B cell (primary cell): Measurements from ENCODE around the gene CAPZA1. TPM values are rescaled to one million over a fixed set of nuclear protein-coding genes. Genes with fewer than 3 reads are reported as not detected.

Source experiments
- ATAC-seq: fragments of 200-7000 bp; cut with Tn5 transposase; one replicate; pipeline ENCODE4 v1.10.0; 2021; ENCODE audit warnings: low read depth, mild to moderate bottlenecking, moderate number of reproducible peaks, moderate library complexity
- CTCF ChIA-PET: fragments of 350-600 bp; sonication (Branson Sonifier 250); formaldehyde crosslinking; loops from one replicate; lab custom pipeline; 2021; ENCODE audit warnings: antibody characterized with exemption, inconsistent platforms; lab: Charles Lee
- POLR2A ChIA-PET: fragments of 350-600 bp; sonication (Branson Sonifier 250); formaldehyde crosslinking; loops from one replicate; lab custom pipeline; 2021; ENCODE audit warnings: antibody characterized with exemption; lab: Charles Lee
- DNase-seq: peaks from one replicate; pipeline ENCODE4 v3.0.0; 2013
- H2AFZ ChIP-seq: 2 replicates; pipeline ENCODE4 v1.6.1; 2012; ENCODE audit warnings: mild to moderate bottlenecking, low read depth, low read length; ENCODE audit not compliant: insufficient read depth, poor library complexity, severe bottlenecking
- H3K27ac ChIP-seq, 2 donors: 1 replicate in 1 of 2; 2 replicates in 1 of 2; pipeline ENCODE4 v1.5.1; 2012 to 2013; ENCODE audit warnings: low read length in 2 of 2, mild to moderate bottlenecking in 2 of 2, moderate library complexity in 1 of 2
- H3K27me3 ChIP-seq, 4 experiments: fragments of 200-600 bp in 1 of 4; sonication (generic) in 1 of 4; replicated peaks in 1 of 4; 1 replicate in 2 of 4; 2 replicates in 2 of 4; pipeline versions ENCODE4 v1.6.1 to v1.7.0; 2013 to 2016; ENCODE audit warnings: low read length in 3 of 4, mild to moderate bottlenecking in 2 of 4, mixed read lengths in 1 of 4, moderate library complexity in 1 of 4; ENCODE audit not compliant: insufficient read depth in 4 of 4, control insufficient read depth in 3 of 4; ENCODE audit errors: control extremely low read depth in 1 of 4
- H3K36me3 ChIP-seq, 2 experiments: replicated peaks in 1 of 2; 1 replicate in 1 of 2; 2 replicates in 1 of 2; pipeline versions ENCODE4 v1.6.1 to v1.7.1; 2013; ENCODE audit warnings: low read length in 1 of 2; ENCODE audit not compliant: insufficient read depth in 2 of 2, control insufficient read depth in 1 of 2; ENCODE audit errors: control extremely low read depth in 1 of 2, extremely low read depth in 1 of 2
- H3K4me1 ChIP-seq, 2 donors: fragments of 200-600 bp in 1 of 2; sonication (generic) in 1 of 2; 1 replicate in 1 of 2; 2 replicates in 1 of 2; pipeline versions ENCODE4 v1.5.1 to v1.6.1; 2013 to 2017; ENCODE audit warnings: low read length in 2 of 2; ENCODE audit not compliant: control insufficient read depth in 2 of 2, insufficient read depth in 2 of 2
- H3K4me2 ChIP-seq: replicated peaks from 2 replicates; pipeline ENCODE3; 2012; ENCODE audit warnings: mild to moderate bottlenecking, low read depth, low read length; ENCODE audit not compliant: poor library complexity, severe bottlenecking
- H3K4me3 ChIP-seq, 5 experiments: fragments of 200-600 bp in 1 of 5; sonication (generic) in 1 of 5; 1 replicate in 3 of 5; 2 replicates in 2 of 5; pipeline versions ENCODE4 v1.5.1 to v1.7.0; 2011 to 2016; ENCODE audit warnings: low read length in 4 of 5, mild to moderate bottlenecking in 4 of 5, low read depth in 2 of 5, control low read depth in 1 of 5, moderate library complexity in 1 of 5; ENCODE audit not compliant: insufficient read depth in 1 of 5; ENCODE audit errors: control extremely low read depth in 1 of 5, extremely low read depth in 1 of 5
- H3K79me2 ChIP-seq: fragments of 200-600 bp; sonication (generic); one replicate; pipeline ENCODE4 v1.6.0; 2016; ENCODE audit warnings: low read length; ENCODE audit not compliant: control insufficient read depth, insufficient read depth
- H3K9ac ChIP-seq: fragments of 200-600 bp; sonication (generic); 2 replicates; pipeline ENCODE4 v1.6.1; 2017; ENCODE audit warnings: mild to moderate bottlenecking, low read length, moderate library complexity
- H3K9me3 ChIP-seq, 3 donors: one replicate each; pipeline versions ENCODE4 v1.6.1 to v1.7.1; 2013; ENCODE audit warnings: low read length in 2 of 3; ENCODE audit not compliant: control insufficient read depth in 2 of 3, insufficient read depth in 1 of 3; ENCODE audit errors: control extremely low read depth in 1 of 3
- H4K20me1 ChIP-seq: 2 replicates; pipeline ENCODE4 v1.6.0; 2012; ENCODE audit warnings: mild to moderate bottlenecking, low read length; ENCODE audit not compliant: insufficient read depth, control insufficient read depth, poor library complexity, severe bottlenecking
- H3K27ac Mint-ChIP-seq: one replicate; pipeline ENCODE4 v1.8.0; 2021; ENCODE audit warnings: mixed read lengths
- H3K27me3 Mint-ChIP-seq: one replicate; pipeline ENCODE4 v1.8.0; 2021; ENCODE audit warnings: mixed read lengths
- H3K4me1 Mint-ChIP-seq: one replicate; pipeline ENCODE4 v1.8.0; 2021; ENCODE audit warnings: mixed read lengths
- H3K4me3 Mint-ChIP-seq: one replicate; pipeline ENCODE4 v1.8.0; 2021; ENCODE audit warnings: mixed read lengths
- H3K9me3 Mint-ChIP-seq: one replicate; pipeline ENCODE4 v1.8.0; 2022; ENCODE audit warnings: mixed read lengths; ENCODE audit not compliant: insufficient read depth
- CTCF ChIP-seq: fragments of 200-600 bp; IDR thresholded peaks from one replicate; pipeline ENCODE4 v1.8.0; 2022; ENCODE audit warnings: antibody characterized with exemption, mild to moderate bottlenecking
- EZH2 ChIP-seq: IDR thresholded peaks from 2 replicates; pipeline ENCODE4 v1.6.1; 2012; ENCODE audit warnings: borderline replicate concordance, low read depth, mild to moderate bottlenecking, moderate library complexity, low read length; ENCODE audit not compliant: insufficient read depth, poor library complexity, severe bottlenecking
- WGBS: methylation state at CpG from one replicate; pipeline ENCODE4 v1.1.5; 2013; ENCODE audit warnings: missing lambda C conversion rate; ENCODE audit not compliant: insufficient coverage; 5-methylcytosine and 5-hydroxymethylcytosine counted together
- intact Hi-C: fragments of 100-400 bp; cut with micrococcal nuclease; formaldehyde crosslinking; loops from one replicate; pipeline ENCODE4 v1.10.0; 2022
- polyA plus RNA-seq: library from polyadenylated mRNA; depleted of rRNA; stranded (reverse); fragments of >200 nt; gene quantifications from 2 replicates; pipeline ENCODE4 v1.2.3, GENCODE V29; 2012
- total RNA-seq, 2 donors: library from RNA; stranded (reverse); fragments of 120-200 nt in 1 of 2; gene quantifications; 1 replicate in 1 of 2; 2 replicates in 1 of 2; pipeline versions ENCODE4 v1.2.3 to v1.2.4, GENCODE V29; 2013 to 2022

The CAPZA1 gene
- total and polyA plus RNA-seq, 2 donors (not counting 1 experiment from before 2014, with no cell fraction given), result 52.2 to 172 TPM

- intact Hi-C loops, result loop anchor here (1.0 to 10.0 kb wide), 14 partner anchors 7 to 2000 kb away; partner anchors contain the start of genes AP4B1, CAPZA1, DCLRE1B and LRIG2
These were observed 95.0 kb downstream of the CAPZA1 start for GRCh38 chr1:112714313-112715263.

More at GRCh38 chr1:112714313-112715263, 95.0 kb downstream of the CAPZA1 start:
- Histone ChIP-seq H3K27me3 (peaks cover 0 to 9% (median 3%) of the 10 kb centered on the region in 4 experiments), H3K4me3 (peak overlapping the region; percentile 16 to 82 (median 69)), H3K79me2 (no peaks in the 10 kb centered on the region), H3K4me1 (peaks cover 26 to 47% of the 10 kb centered on the region in 2 donors), H3K36me3 (no peaks in the 10 kb centered on the region), H2AFZ (peak overlapping the region; percentile 74), H3K4me2 (peak overlapping the region; percentile 100), H3K9me3 (no peaks in the 10 kb centered on the region), H4K20me1 (no peaks in the 10 kb centered on the region), H3K27ac (peak overlapping the region in 1 of 2 donors; percentile 21), H3K9ac (peak overlapping the region; percentile 74)
- ChIA-PET POLR2A (interaction anchor here (0.5 to 1.8 kb wide), 10 partner anchors 10 to 323 kb away, joined by 3 to 4 read pairs (median 3); partner anchors contain the start of genes CAPZA1, MOV10 and ST7L), CTCF (interaction anchor here (0.7 to 9.7 kb wide), 30 partner anchors 10 to 1145 kb away, joined by 3 to 109 read pairs (median 5); partner anchors contain the start of genes CTTNBP2NL, LRIG2, MOV10 and SLC16A1)
- Mint-ChIP-seq H3K27me3 (peaks cover 9% of the 10 kb centered on the region), H3K4me1 (peaks cover 25% of the 10 kb centered on the region), H3K9me3 (no peaks in the 10 kb centered on the region), H3K27ac (peak overlapping the region; percentile 63), H3K4me3 (peak overlapping the region; percentile 87)
- no peak for ATAC-seq
- 1% methylated on average over 78 of the region's 86 CpGs for WGBS
- TF ChIP-seq EZH2 (no peak), CTCF (no peak)
- DNase-seq, result no peak
